NCI-H510A treated with DMSO at 0.1 percent for 48 hours (cell line): ENCODE data around the gene SAMD4B.
A peak's percentile ranks its signal among the peaks of the same experiment; 100 is the strongest.
"Not testable (repeated sequence)": the region's sequence is repeated elsewhere in the genome, so short reads cannot be mapped to it uniquely, and the experiment has no call there.

Experiments
- DNase-seq: peaks from one replicate; lab custom pipeline; 2025; lab: John Stamatoyannopoulos, UW

The SAMD4B gene

GRCh38 chr19:39341719-39342604 lies at the start of gene SAMD4B:
Gene SAMD4B (plus strand): TSS chr19:39342421. CDS start chr19:39356894, 14,473 bp downstream.
- peak; percentile 99 for DNase-seq

GRCh38 chr19:39293394-39293793 lies 48.8 kb upstream of the SAMD4B start:
- no peak for DNase-seq

GRCh38 chr19:39296055-39296645 lies 46.1 kb upstream of the SAMD4B start, which contains the start of gene IFNL1:
Gene IFNL1 (plus strand): TSS chr19:39296407. CDS start chr19:39296422, 15 bp downstream.
- no peak for DNase-seq

- no peak for DNase-seq
Measured at GRCh38 chr19:39296906-39297305, 45.3 kb upstream of the SAMD4B start.

- DNase-seq = no peak
Measured at GRCh38 chr19:39297931-39298634, 44.1 kb upstream of the SAMD4B start.

GRCh38 chr19:39299404-39299803 lies 42.8 kb upstream of the SAMD4B start:
- no peak for DNase-seq

- no peak for DNase-seq
Measured at GRCh38 chr19:39299832-39300231, 42.4 kb upstream of the SAMD4B start.

GRCh38 chr19:39301021-39301420 lies 41.2 kb upstream of the SAMD4B start:
- DNase-seq = no peak

GRCh38 chr19:39301562-39301961 lies 40.7 kb upstream of the SAMD4B start:
- DNase-seq = no peak

- DNase-seq = no peak
Measured at GRCh38 chr19:39303373-39304184, 38.6 kb upstream of the SAMD4B start.

GRCh38 chr19:39304185-39304513 lies 38.1 kb upstream of the SAMD4B start:
- DNase-seq = no peak

GRCh38 chr19:39304701-39305571 lies 37.3 kb upstream of the SAMD4B start:
- DNase-seq = no peak

- DNase-seq = no peak
Measured at GRCh38 chr19:39306075-39306474, 36.1 kb upstream of the SAMD4B start.

- DNase-seq = peak; percentile 36
Measured at GRCh38 chr19:39307046-39307821, 35.0 kb upstream of the SAMD4B start.

- no peak for DNase-seq
Measured at GRCh38 chr19:39307822-39308530, 34.2 kb upstream of the SAMD4B start.

GRCh38 chr19:39308531-39309304 lies 33.5 kb upstream of the SAMD4B start:
- no peak for DNase-seq

- not testable (repeated sequence) for DNase-seq
Measured at GRCh38 chr19:39309305-39309670, 32.9 kb upstream of the SAMD4B start.

GRCh38 chr19:39310558-39311311 lies 31.5 kb upstream of the SAMD4B start:
- DNase-seq = no peak
